Endometrial microvascular endothelial cells (primary cell): ENCODE measurements around the gene CCBE1. TPM values are rescaled to one million over a fixed set of nuclear protein-coding genes. Genes with fewer than 3 reads are reported as not detected.

ENCODE experiments used
- in situ Hi-C: cut with HindIII; loops from 2 replicates; pipeline ENCODE4 v1.10.0; 2017; ENCODE audit warnings: low sequenced_read_pairs, low pct_unique_long_range_greater_than_20kb; ENCODE audit errors: inconsistent ontology term
- total RNA-seq: library from RNA; depleted of rRNA; stranded (reverse); fragments of >200 nt; gene quantifications from one replicate; pipeline ENCODE4 v1.2.3, GENCODE V29; 2015; ENCODE audit errors: inconsistent ontology term

The CCBE1 gene
- total RNA-seq, 1 donor from 2014 or later = 8.7 TPM

DNA sequence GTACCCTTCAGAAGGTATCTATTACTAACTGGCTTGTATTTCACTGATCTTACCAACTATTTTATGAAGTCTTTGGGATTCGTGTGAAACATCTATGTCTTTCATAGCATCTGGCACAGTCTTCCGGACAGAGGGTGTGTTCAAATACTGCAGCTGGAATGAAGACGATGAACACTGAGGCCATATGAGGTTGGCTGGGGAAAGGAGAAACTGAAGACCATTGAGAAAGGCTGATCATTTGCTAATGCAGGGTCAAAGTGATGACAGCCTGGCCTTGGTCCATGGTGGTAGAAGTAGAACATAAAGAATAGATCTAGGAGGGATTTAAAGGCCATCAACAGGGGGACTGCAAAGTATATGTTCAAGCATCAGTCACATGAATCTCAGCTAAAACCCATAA, 132.7 kb downstream of the CCBE1 start:
- in situ Hi-C loops = no loop called here

DNA sequence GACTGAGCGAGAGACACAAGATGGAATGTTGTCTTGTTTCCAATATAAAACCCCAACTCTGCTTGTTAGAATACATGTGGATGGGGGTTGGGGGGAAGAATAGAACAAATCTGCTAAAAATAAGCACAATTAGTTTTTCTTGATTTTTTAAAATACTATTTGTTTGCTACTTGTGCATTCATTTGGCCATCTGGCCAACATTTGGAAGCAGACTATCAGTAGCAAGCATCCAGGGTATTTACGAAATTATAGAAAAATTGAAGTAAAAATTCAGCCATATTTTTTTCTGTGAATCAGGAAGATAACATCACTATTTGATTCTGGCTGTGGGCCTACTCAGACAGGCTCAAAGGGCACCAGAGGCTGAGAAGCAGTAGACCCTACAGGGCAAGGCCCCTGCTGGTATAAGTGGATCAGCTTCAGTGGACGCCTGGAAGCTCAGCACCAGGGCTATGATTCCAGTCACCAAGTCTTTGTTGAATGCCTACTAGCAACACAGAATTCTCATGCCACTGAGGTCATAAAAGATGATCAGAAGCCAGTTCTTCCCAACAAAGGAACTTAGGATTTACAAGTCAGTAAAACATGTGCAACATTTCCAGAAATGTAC, 133.9 kb downstream of the CCBE1 start:
- in situ Hi-C loops = no loop called here

GRCh38 chr18:59562751-59563150, 134.5 kb downstream of the CCBE1 start:
- in situ Hi-C loops = no loop called here

DNA sequence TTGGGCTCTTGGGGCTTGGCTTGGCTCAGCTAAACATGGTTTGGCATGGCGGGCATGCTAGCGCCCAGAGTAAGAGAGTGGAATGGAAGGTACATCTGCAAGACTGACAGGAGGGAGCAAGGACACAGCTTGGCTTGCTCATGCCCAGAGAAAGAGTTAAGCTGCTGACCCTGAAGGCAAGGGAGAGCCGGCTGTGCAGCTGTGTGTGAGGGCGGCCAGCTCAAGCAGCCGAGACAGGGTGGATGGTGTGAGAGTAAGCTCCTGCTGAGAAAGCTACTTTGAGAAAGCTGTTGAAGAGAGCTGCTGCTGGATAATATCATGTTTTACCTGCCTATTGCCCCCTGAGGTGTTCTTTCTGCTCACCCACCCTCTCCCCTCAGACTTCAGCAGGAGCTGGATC, 135.6 kb downstream of the CCBE1 start:
- in situ Hi-C loops = no loop called here

DNA sequence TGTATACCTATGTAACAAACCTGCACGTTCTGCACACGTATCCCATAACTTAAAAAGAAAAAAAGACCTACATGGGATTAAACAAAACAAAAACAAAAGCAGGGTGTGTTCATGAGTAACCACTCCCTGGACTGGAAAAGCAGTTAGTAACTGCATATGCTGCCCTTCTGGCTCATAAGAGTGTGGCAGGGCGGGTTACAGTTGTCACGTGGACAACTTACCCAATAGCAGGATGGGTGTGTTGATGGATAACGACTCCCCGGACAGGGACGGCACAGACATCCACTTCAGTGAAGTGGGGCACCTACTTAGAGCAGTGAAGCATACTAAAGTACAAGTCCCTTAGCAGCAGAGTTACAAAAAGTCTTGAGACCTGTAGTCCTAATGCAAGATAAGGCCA, 136.7 kb downstream of the CCBE1 start:
- in situ Hi-C loops = no loop called here

GRCh38 chr18:59559528-59559927, 137.7 kb downstream of the CCBE1 start:
- in situ Hi-C loops = no loop called here

- in situ Hi-C loops = no loop called here
These were observed 141.1 kb downstream of the CCBE1 start for GRCh38 chr18:59555995-59556659.

- in situ Hi-C loops = no loop called here
These were observed 142.4 kb downstream of the CCBE1 start for GRCh38 chr18:59554796-59555335.

DNA sequence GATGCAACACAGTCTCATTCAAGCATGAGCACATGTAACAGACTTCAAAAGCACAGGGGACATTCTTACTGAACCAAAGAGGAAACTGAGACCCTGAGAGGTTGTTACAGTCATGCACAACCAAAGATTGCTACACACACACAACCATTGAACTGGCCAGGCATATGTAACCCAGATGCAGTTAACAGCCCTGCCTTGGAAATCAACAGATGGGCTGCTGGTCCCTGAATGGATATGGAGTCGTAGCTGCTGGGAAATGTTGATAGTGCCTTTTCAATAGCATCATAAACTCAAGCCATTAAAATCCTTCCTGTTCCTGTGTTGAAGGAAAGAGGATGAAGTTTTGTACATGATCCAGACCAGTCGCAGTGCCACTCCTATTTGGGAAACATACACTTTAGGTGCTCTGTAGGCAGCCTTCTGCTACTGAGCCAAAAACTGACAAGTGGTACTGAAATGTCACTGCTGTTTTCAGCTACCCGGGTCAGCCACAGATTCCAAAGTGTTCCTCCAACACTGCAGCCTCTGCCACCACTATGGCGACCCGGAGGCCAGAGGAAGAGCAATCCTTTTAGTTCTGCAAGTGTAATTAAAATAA, 143.9 kb downstream of the CCBE1 start:
- in situ Hi-C loops = no loop called here

DNA sequence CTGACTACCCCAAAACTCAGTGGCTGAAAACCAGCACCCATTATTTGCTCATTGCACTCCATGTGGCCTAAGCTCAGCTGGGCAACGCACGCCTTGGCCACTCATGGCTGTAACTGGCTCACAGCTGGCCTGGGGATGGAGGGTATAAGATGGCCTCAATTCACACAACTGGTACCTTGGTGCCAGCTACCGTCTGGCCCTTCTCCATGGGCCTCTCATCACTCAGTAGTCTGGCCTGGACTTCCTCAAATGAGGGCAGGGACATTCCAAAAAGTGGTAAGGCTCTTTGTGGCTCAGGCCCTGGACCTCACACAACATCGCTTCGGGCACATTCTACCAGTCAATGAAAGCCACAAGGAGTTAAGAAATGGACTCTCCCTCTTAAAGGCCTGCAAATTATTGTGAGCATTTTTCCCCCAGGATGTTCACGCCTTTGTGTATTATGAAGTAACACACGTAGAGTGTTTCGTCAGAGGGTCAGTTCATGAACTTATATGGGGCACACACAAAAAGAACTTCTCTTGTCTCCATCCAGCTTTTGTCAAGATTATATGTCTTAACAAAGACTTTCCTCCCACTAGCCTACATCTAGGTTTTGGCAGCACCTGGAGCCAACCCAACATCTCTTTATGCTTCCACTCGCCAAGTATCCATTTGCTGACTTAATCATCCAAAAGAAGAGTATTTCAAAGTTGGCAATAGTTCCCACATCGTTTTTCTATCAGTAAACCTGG, 145.2 kb downstream of the CCBE1 start:
- in situ Hi-C loops = no loop called here

- in situ Hi-C loops = no loop called here
These were observed 147.1 kb downstream of the CCBE1 start for GRCh38 chr18:59550174-59550516.

DNA sequence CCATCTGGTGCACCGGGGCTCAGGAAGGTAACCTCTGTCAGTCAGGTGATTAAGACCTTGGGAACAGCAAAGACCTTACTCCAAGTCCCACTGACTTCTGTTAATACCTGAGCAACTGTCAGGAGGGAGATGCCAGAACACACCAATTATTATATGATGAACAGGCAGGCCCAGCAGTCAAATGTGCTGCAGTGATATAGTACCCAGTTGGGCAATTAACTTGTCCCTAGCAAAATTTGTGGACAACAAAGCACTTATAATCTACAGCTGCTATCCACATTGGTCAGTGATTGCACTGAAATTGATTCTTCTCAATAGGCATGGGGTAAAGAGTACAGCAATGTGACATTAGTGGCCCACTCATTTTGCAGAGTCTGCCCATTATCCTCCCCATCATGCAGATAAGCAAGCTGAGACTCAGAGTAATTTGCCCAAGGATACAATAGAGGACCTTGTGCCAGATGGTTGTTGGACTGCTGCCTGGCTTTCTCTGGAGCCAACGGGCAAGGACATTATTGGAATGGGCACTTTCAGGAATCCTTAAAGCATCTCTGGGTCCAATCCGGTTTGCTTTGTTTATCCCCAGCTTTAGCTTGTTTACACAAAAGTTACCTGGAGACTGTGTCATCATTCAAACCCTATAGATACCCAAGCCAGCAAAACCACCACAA, 147.6 kb downstream of the CCBE1 start:
- in situ Hi-C loops = no loop called here

GRCh38 chr18:59547581-59548182, 149.5 kb downstream of the CCBE1 start:
- in situ Hi-C loops = no loop called here

DNA sequence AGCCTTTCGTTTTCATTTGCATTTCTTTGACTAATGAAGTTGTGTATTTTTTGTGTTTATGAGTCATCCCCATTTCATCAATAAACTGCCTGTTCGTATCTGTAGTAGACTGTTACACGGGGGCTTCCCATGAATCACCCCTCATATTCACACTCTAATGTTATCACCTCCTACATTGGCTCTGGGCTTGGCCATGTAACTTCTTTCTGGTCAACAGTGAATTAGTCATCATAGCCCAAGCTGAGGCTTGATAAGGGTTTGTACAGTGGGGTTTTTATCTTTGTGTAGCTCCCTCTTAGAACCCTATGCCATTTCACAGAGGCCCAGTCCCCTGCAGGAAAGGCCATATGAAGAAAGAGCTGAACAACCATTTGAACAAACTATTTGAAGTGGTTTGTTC, 151.0 kb downstream of the CCBE1 start:
- in situ Hi-C loops = no loop called here

DNA sequence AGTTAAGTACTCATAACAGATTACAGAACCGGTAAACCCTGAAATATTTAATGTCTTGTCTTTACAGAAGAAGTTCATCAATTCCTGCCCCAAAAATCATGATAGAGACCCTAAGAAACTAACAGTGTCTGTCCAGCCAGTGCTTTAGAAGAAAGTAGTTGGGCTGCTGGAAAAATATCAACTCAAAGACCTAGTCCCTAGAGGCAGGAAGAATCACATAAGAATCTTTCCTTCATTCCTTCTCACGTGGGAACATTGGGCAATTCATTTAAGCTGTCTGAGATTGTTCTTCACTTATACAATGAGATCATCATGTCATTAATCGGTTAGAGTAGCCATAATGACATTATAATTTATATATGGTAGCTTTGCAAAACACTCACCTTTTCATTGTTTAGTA, 156.4 kb downstream of the CCBE1 start:
- in situ Hi-C loops = no loop called here

GRCh38 chr18:59540346-59540745, 156.9 kb downstream of the CCBE1 start:
- in situ Hi-C loops = no loop called here

GRCh38 chr18:59539108-59539507, 158.1 kb downstream of the CCBE1 start:
- in situ Hi-C loops = no loop called here

DNA sequence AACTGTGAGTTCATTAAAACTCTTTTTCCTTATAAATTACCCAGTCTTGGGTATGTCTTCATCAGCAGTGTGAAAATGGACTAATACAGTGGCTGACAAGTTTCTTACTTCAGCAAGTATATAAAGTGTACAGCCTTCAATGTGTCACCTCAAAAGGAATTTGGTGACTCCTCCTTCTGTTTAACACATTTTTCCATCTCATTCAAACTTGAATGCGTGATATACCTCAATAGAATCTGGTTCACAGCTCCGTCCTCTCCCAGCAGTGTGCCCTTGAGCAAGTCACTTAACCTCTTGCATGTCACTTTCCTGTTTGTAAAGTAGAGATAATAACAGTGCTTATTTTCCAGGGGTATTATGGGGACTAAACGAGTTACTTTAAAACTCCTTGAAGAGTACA, 159.6 kb downstream of the CCBE1 start:
- in situ Hi-C loops = no loop called here

DNA sequence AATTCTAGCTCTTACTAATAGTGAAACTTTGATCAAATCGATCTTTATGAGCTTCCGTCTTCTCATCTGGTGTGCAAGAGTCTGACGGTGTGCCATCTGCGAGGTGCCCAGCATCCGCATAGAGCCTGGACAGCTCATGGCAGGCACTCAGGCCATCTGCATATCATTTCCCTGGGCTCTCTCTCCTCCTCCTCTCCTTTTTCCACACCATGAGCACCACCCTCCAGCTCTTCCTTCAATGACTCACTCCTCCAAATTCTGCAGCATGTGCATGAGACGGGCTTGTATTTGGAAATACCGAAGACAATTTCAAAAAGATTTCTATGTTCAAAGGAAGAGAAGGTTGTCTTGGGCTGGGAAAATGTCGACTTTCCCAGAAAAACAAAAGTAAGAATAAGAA, 161.1 kb downstream of the CCBE1 start:
- in situ Hi-C loops = no loop called here
